H1 (cell line): Measurements from ENCODE around the gene PRDM15. TPM values are rescaled to one million over a fixed set of nuclear protein-coding genes. Genes with fewer than 3 reads are reported as not detected.

Experiments
- RFX5 ChIP-seq: IDR thresholded peaks from 2 replicates; pipeline ENCODE4 v1.6.1; 2011; ENCODE audit warnings: low read depth, low read length, improper control_type of control experiment, borderline replicate concordance
- polyA plus RNA-seq, 7 experiments: library from polyadenylated mRNA; depleted of rRNA in 3 of 7; stranded (reverse) in 5 of 7; unstranded in 2 of 7; fragments of >200 nt in 5 of 7; fragments of 200-250 nt in 2 of 7; gene quantifications; 1 replicate in 5 of 7; 2 replicates in 1 of 7; 4 replicates in 1 of 7; pipeline versions ENCODE4 v1.2.1 to v1.2.3, GENCODE V29; 2011 to 2013; ENCODE audit warnings: missing spikeins in 2 of 7, mixed read lengths in 2 of 7
- total RNA-seq: library from RNA; stranded (reverse); fragmentation: NEBNext Ultra II Directional; extraction: Animal tissue kit (Norgen Biotek cat#: 25700); gene quantifications from 2 replicates; pipeline ENCODE4 v1.2.1, GENCODE V29; 2021

The PRDM15 gene
- total and polyA plus RNA-seq, 2 of the 8 experiments (the other 6 are each of a cell fraction or from before 2014, with no cell fraction given) = 9.7 to 10.5 TPM

DNA sequence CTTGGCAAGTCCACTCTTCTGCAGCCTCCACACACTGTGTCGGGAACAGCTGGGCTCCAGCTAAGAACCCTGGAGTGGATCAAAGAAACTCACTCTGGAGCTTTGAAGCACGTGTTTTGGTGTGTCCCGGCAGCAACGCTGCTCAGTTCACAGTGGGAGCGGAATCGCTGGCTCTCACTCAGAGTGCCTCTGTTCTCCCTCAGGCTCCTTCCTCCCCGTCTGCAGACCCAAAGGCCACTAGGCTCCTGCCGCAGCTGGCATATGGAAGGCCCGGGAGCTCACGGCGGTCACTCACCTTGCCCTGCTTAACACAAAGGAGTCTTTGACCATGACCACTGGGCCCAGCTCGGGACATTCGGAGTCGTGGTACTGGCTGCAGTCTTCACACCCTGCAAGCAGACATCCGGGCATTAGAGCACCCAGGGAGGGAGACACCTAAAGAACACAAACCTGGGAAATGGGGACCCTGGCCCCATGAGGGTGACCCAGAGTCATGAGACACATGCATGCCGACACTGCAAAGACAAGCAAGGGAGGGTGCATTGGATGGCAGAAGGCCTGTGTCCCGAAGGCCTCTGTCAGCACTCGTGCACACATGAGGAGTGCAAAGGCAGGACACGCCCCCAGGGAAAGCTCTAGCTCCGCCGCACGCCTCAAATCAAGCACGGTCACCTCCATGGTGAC lies 19.7 kb downstream of the PRDM15 start (continued):
- TF ChIP-seq RFX5 = no peak
